K562 (cell line): ENCODE data around the gene NEDD4L. TPM values are rescaled to one million over a fixed set of nuclear protein-coding genes. Genes with fewer than 3 reads are reported as not detected.
A peak's percentile ranks its signal among the peaks of the same experiment; 100 is the strongest.

Experiments used
- ARHGAP35 ChIP-seq: fragments of 450-650 bp; IDR thresholded peaks from 2 replicates; pipeline ENCODE4 v1.6.1; 2018; ENCODE audit not compliant: partially characterized antibody
- ARID2 ChIP-seq: fragments of 450-650 bp; IDR thresholded peaks from 2 replicates; pipeline ENCODE4 v1.6.1; 2017; ENCODE audit warnings: antibody characterized with exemption, mild to moderate bottlenecking
- CSDE1 ChIP-seq, 2 experiments: fragments of 450-650 bp; IDR thresholded peaks; 2 replicates each; pipeline ENCODE4 v1.6.1; 2016; ENCODE audit warnings: mild to moderate bottlenecking in 1 of 2
- CXXC5 ChIP-seq: fragments of 250-450 bp; sonication (Bioruptor Pico); IDR thresholded peaks from 2 replicates; pipeline ENCODE4 v1.8.0; 2022; ENCODE audit warnings: inconsistent platforms, mild to moderate bottlenecking, moderate library complexity
- ELK1 ChIP-seq: sonication (generic); formaldehyde crosslinking; IDR thresholded peaks from 2 replicates; pipeline ENCODE4 v1.8.1; 2022; ENCODE audit warnings: missing genetic modification reagents
- FOSL1 ChIP-seq: fragments of 200-800 bp; sonication (Bioruptor generic); conservative IDR thresholded peaks from 2 replicates; pipeline ENCODE4 v1.6.1; 2016; ENCODE audit warnings: missing genetic modification characterization, missing compliant biosample characterization
- GATAD2B ChIP-seq: fragments of 450-650 bp; IDR thresholded peaks from 2 replicates; pipeline ENCODE4 v1.6.1; 2017; ENCODE audit warnings: mild to moderate bottlenecking, borderline replicate concordance
- KLF16 ChIP-seq: IDR thresholded peaks from 2 replicates; pipeline ENCODE4 v1.6.1; 2016; ENCODE audit warnings: antibody characterized with exemption
- NR2C1 ChIP-seq, 2 experiments: fragments of 450-650 bp; IDR thresholded peaks; 2 replicates each; pipeline ENCODE4 v1.6.1; 2017; ENCODE audit warnings: mild to moderate bottlenecking in 2 of 2, antibody characterized with exemption in 1 of 2, inconsistent platforms in 1 of 2, missing compliant biosample characterization in 1 of 2, missing genetic modification characterization in 1 of 2
- PHTF2 ChIP-seq: fragments of 250-450 bp; sonication (Bioruptor Pico); IDR thresholded peaks from 2 replicates; pipeline ENCODE4 v1.5.0; 2021; ENCODE audit warnings: mild to moderate bottlenecking
- RBBP5 ChIP-seq: fragments of 200-600 bp; sonication (generic); IDR thresholded peaks from 2 replicates; pipeline ENCODE4 v1.6.1; 2012; ENCODE audit warnings: borderline replicate concordance, mild to moderate bottlenecking, low read length, control low read depth, inconsistent platforms; ENCODE audit not compliant: insufficient read depth, poor library complexity, severe bottlenecking
- SLC30A9 ChIP-seq: fragments of 250-450 bp; sonication (Bioruptor Pico); IDR thresholded peaks from 2 replicates; pipeline ENCODE4 v1.8.0; 2022; ENCODE audit warnings: mild to moderate bottlenecking, moderate library complexity
- SRF ChIP-seq, 2 experiments: fragments of 250-450, 450-650 bp in 1 of 2; sonication (Bioruptor Pico) in 1 of 2; sonication (generic) in 1 of 2; formaldehyde crosslinking; IDR thresholded peaks; 2 replicates each; pipeline versions ENCODE4 v1.5.0 to v1.5.1; 2020 to 2022; ENCODE audit warnings: mild to moderate bottlenecking in 1 of 2, missing genetic modification reagents in 1 of 2
- SRSF3 ChIP-seq: fragments of 200-400 bp; formaldehyde crosslinking; IDR thresholded peaks from 2 replicates; pipeline ENCODE4 v1.6.1; 2016; ENCODE audit warnings: mild to moderate bottlenecking, low read length, moderate library complexity; ENCODE audit not compliant: insufficient read depth
- TAF9B ChIP-seq: fragments of 450-650 bp; IDR thresholded peaks from 2 replicates; pipeline ENCODE4 v1.6.1; 2018; ENCODE audit warnings: mild to moderate bottlenecking; ENCODE audit not compliant: partially characterized antibody
- ZNF232 ChIP-seq: sonication (generic); formaldehyde crosslinking; IDR thresholded peaks from 2 replicates; pipeline ENCODE4 v1.8.0; 2022; ENCODE audit warnings: mild to moderate bottlenecking, missing genetic modification reagents
- ZNF41 ChIP-seq: fragments of 250-450 bp; sonication (Bioruptor Pico); conservative IDR thresholded peaks from 2 replicates; pipeline ENCODE4 v1.4.0; 2020; ENCODE audit warnings: mild to moderate bottlenecking
- ZNF79 ChIP-seq: fragments of 250-450 bp; sonication (Bioruptor Pico); IDR thresholded peaks from 2 replicates; pipeline ENCODE4 v1.4.0; 2020; ENCODE audit warnings: low read depth, mild to moderate bottlenecking, moderate library complexity
- polyA plus RNA-seq, 8 experiments: library from polyadenylated mRNA; depleted of rRNA in 4 of 8; stranded (reverse) in 5 of 8; unstranded in 3 of 8; fragments of >200 nt; fragmentation: Nextera tagmentation in 2 of 8; fragmentation: Illumina TruSeq in 1 of 8; extraction: Ambion mirVana in 2 of 8; extraction: Trizol in 1 of 8; gene quantifications; 2 replicates each; pipeline versions ENCODE4 v1.2.1 to v1.2.3, GENCODE V29; 2011 to 2014; ENCODE audit warnings: inconsistent platforms in 1 of 8, missing spikeins in 1 of 8
- total RNA-seq, 7 experiments: library from RNA; depleted of rRNA in 6 of 7; stranded (reverse); fragments of >200 nt in 6 of 7; fragmentation: Illumina TruSeq in 2 of 7; extraction: Trizol in 2 of 7; gene quantifications; 2 replicates each; pipeline versions ENCODE4 v1.2.1 to v1.2.3, GENCODE V29; 2011 to 2021; ENCODE audit warnings: low replicate concordance in 1 of 7
- TF ChIP-seq, protein P1 (sequence below): fragments of 250-450 bp; sonication (Bioruptor Pico); IDR thresholded peaks from 2 replicates; pipeline ENCODE4 v1.5.0; 2021; ENCODE audit warnings: mild to moderate bottlenecking, borderline replicate concordance
- TF ChIP-seq, protein P2 (sequence below): fragments of 450-650 bp; IDR thresholded peaks from 2 replicates; pipeline ENCODE4 v1.6.1; 2016; ENCODE audit warnings: antibody characterized with exemption
- TF ChIP-seq, protein P3 (sequence below): fragments of 250-450 bp; sonication (Bioruptor Pico); IDR thresholded peaks from 2 replicates; pipeline ENCODE4 v1.9.0; 2021; ENCODE audit warnings: mild to moderate bottlenecking, inconsistent platforms

The NEDD4L gene
- total and polyA plus RNA-seq, 9 of the 15 experiments (the other 6 are each of a cell fraction or from before 2014, with no cell fraction given), result 8.1 to 33.4 (median 19.9) TPM

DNA sequence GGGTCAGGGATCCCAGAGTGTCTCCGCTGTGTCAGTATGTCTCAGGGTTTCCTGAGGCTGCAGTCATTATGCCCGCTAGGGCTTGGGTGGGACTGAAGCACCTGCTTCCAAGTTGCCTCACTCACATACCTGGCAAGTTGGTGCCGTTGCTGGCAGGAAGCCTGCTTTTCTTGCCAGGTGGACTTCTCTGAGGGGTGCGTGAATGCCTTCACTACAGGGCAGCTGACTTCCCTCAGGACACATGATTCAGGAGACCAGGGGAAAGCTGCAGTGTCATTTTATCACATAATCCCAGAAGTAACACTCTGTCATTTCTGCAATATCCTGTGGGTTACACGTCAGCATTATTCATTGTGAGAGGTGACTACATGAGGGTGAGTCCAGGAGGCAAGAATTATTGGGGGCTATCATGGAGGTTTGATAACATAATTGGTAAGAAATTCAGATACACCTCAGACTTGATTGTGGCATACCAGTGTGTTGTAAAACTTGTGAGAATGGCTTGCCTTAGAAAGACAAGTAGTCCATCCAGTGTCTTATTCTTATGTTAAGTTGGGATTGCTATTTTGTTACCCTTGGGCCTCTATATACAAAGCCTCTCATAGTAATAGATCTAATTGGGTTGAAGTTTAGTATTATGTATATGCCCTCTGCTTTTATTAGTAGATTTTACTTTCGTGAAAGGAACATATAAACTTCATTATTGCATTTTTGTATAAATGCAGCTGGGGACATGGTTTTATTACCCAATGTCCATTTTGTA, 44.1 kb downstream of the NEDD4L start (continued):
- TF ChIP-seq ZNF41 (CRISPR knock-in tag) (no peak), SRSF3 (no peak), TAF9B (peak; percentile 28), ZNF79 (CRISPR knock-in tag) (no peak), FOSL1 (tag) (peak; percentile 87), ARHGAP35 (no peak), SLC30A9 (CRISPR knock-in tag) (no peak), CSDE1 (IDR thresholded peaks at IDR 0.05) (no peak), KLF16 (no peak), SRF (CRISPR knock-in tag; IDR thresholded peaks at IDR 0.05) (no peak), NR2C1 (IDR thresholded peaks at IDR 0.05) (no peak), NR2C1 (tag; IDR thresholded peaks at IDR 0.05) (no peak), ZNF232 (no peak), ELK1 (CRISPR knock-in tag) (no peak), GATAD2B (no peak), RBBP5 (no peak), CXXC5 (CRISPR knock-in tag) (no peak), ARID2 (no peak), PHTF2 (CRISPR knock-in tag) (no peak)
- TF ChIP-seq, protein P1, sequence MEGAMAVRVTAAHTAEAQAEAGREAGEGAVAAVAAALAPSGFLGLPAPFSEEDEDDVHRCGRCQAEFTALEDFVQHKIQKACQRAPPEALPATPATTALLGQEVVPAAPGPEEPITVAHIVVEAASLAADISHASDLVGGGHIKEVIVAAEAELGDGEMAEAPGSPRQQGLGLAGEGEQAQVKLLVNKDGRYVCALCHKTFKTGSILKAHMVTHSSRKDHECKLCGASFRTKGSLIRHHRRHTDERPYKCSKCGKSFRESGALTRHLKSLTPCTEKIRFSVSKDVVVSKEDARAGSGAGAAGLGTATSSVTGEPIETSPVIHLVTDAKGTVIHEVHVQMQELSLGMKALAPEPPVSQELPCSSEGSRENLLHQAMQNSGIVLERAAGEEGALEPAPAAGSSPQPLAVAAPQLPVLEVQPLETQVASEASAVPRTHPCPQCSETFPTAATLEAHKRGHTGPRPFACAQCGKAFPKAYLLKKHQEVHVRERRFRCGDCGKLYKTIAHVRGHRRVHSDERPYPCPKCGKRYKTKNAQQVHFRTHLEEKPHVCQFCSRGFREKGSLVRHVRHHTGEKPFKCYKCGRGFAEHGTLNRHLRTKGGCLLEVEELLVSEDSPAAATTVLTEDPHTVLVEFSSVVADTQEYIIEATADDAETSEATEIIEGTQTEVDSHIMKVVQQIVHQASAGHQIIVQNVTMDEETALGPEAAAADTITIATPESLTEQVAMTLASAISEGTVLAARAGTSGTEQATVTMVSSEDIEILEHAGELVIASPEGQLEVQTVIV, result no peak
- TF ChIP-seq, protein P2, sequence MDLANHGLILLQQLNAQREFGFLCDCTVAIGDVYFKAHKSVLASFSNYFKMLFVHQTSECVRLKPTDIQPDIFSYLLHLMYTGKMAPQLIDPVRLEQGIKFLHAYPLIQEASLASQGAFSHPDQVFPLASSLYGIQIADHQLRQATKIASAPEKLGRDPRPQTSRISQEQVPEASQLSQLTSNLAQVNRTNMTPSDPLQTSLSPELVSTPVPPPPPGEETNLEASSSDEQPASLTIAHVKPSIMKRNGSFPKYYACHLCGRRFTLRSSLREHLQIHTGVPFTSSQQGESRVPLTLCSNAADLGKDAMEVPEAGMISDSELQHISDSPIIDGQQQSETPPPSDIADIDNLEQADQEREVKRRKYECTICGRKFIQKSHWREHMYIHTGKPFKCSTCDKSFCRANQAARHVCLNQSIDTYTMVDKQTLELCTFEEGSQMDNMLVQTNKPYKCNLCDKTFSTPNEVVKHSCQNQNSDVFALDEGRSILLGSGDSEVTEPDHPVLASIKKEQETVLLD, result no peak
- TF ChIP-seq, protein P3, sequence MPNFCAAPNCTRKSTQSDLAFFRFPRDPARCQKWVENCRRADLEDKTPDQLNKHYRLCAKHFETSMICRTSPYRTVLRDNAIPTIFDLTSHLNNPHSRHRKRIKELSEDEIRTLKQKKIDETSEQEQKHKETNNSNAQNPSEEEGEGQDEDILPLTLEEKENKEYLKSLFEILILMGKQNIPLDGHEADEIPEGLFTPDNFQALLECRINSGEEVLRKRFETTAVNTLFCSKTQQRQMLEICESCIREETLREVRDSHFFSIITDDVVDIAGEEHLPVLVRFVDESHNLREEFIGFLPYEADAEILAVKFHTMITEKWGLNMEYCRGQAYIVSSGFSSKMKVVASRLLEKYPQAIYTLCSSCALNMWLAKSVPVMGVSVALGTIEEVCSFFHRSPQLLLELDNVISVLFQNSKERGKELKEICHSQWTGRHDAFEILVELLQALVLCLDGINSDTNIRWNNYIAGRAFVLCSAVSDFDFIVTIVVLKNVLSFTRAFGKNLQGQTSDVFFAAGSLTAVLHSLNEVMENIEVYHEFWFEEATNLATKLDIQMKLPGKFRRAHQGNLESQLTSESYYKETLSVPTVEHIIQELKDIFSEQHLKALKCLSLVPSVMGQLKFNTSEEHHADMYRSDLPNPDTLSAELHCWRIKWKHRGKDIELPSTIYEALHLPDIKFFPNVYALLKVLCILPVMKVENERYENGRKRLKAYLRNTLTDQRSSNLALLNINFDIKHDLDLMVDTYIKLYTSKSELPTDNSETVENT (CRISPR knock-in tag), result no peak
